GM10248 (cell line): Measurements from ENCODE around the gene YTHDF1.

Source experiments
- CTCF ChIA-PET: fragments of 300-600 bp; sonication (Branson Sonifier 250); formaldehyde crosslinking; extraction: SDS; loops from one replicate; lab custom pipeline; 2021; ENCODE audit warnings: antibody characterized with exemption; lab: Yijun Ruan, JAX
- POLR2A ChIA-PET: fragments of 350-650 bp; sonication (Branson Sonifier 250); formaldehyde crosslinking; extraction: SDS; loops from one replicate; lab custom pipeline; 2020; ENCODE audit warnings: antibody characterized with exemption; lab: Yijun Ruan, JAX
- DNase-seq: peaks from one replicate; pipeline ENCODE4 v3.0.0; 2012; ENCODE audit errors: extremely low spot score
- CTCF ChIP-seq: IDR thresholded peaks from 2 replicates; pipeline ENCODE4 v1.5.1; 2012; ENCODE audit warnings: mild to moderate bottlenecking, low read depth; ENCODE audit errors: extremely low read depth, missing control alignments, control extremely low read depth

YTHDF1 gene

GRCh38 chr20:63205896-63206295 is 10.0 kb downstream of the YTHDF1 start:
- ChIA-PET CTCF (interaction anchor here (0.7 to 2.6 kb wide), 5 partner anchors 14 to 348 kb away, joined by 3 to 17 read pairs (median 4); no protein-coding TSS in a partner anchor), POLR2A (no interaction called here)
- no peak for DNase-seq
- no peak for TF ChIP-seq CTCF

- CTCF ChIA-PET, result interaction anchor here (2.5 to 3.4 kb wide), 2 partner anchors 10 to 19 kb away, joined by 11 to 12 read pairs; no protein-coding TSS in a partner anchor
- TF ChIP-seq CTCF, result no peak
- POLR2A ChIA-PET, result no interaction called here
- no peak for DNase-seq
These were observed 11.6 kb downstream of the YTHDF1 start for GRCh38 chr20:63204362-63204761.

- ChIA-PET CTCF (interaction anchor here (0.8 to 3.4 kb wide), 3 partner anchors 11 to 22 kb away, joined by 3 to 12 read pairs (median 11); no protein-coding TSS in a partner anchor), POLR2A (no interaction called here)
- DNase-seq, result no peak
- no peak for TF ChIP-seq CTCF
These were observed 13.0 kb downstream of the YTHDF1 start for GRCh38 chr20:63202811-63203526.

- TF ChIP-seq CTCF, result no peak
- no peak for DNase-seq
- ChIA-PET CTCF (interaction anchor here (3.4 kb wide), 1 partner anchor 12 kb away, joined by 12 read pairs; no protein-coding TSS in a partner anchor), POLR2A (no interaction called here)
These were observed 13.9 kb downstream of the YTHDF1 start for GRCh38 chr20:63202021-63202420.

GRCh38 chr20:63198606-63199005 is 17.3 kb downstream of the YTHDF1 start:
- ChIA-PET POLR2A (no interaction called here), CTCF (interaction anchor here (1.2 to 3.8 kb wide), 3 partner anchors 15 to 25 kb away, joined by 5 to 23 read pairs (median 11); partner anchors contain the start of gene YTHDF1)
- no peak for DNase-seq
- no peak for TF ChIP-seq CTCF

GRCh38 chr20:63196768-63197470 is 19.0 kb downstream of the YTHDF1 start:
- ChIA-PET CTCF (interaction anchor here (0.5 to 3.8 kb wide), 5 partner anchors 14 to 725 kb away, joined by 3 to 23 read pairs (median 8); partner anchors contain the start of gene YTHDF1), POLR2A (no interaction called here)
- DNase-seq, result no peak
- no peak for TF ChIP-seq CTCF
